ENCODE data around the gene CRACDL.

Gene CRACDL

DNA sequence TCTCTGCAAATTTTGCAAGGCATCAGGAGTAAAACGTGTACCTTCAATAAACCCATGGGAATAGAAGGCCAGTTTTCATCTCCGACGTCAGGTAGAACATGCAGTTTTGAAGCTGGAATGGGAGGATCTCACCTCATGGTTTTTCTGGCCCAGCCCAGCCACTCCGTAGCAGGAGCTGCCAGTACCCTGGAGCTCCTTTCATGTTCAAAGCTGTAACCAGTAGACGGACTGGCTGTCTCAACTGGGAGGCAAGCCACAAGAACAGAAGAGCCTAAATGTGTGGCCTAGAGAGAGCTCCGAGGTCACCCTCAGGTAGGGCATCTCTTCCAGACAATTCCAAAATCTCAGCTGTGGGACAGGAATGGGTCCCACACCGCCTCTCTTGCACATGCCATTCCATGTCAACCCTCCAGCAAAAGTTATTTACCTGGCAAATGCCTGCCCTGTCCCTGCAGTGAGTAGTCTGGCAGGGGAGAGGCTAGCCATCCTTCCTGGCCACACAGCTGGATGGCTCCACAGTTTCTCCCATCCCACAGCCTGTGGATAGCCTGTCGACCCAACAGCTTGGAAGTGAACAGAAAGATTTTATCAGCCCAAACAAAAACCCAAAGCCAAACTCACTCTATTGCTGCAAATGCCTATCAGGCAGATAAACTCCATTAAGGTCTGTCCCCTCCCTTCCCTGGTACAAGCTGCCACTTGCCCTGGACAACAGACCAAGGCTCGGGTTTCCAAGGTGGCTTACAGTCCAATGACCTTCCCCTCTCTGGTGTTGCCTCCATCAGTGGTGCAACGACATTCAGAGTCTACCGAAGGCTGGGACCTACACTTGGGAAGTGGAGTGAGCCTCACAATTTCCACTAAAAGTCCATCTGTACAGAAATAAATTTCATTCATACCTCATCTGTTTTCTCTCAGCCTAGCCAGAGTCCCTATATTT lies 27.8 kb downstream of the CRACDL start:
- H3K36me3 ChIP-seq (ENCODE audit: control insufficient read depth, low read length), result no peaks in the 10 kb centered on the region
- TF ChIP-seq, protein P1, sequence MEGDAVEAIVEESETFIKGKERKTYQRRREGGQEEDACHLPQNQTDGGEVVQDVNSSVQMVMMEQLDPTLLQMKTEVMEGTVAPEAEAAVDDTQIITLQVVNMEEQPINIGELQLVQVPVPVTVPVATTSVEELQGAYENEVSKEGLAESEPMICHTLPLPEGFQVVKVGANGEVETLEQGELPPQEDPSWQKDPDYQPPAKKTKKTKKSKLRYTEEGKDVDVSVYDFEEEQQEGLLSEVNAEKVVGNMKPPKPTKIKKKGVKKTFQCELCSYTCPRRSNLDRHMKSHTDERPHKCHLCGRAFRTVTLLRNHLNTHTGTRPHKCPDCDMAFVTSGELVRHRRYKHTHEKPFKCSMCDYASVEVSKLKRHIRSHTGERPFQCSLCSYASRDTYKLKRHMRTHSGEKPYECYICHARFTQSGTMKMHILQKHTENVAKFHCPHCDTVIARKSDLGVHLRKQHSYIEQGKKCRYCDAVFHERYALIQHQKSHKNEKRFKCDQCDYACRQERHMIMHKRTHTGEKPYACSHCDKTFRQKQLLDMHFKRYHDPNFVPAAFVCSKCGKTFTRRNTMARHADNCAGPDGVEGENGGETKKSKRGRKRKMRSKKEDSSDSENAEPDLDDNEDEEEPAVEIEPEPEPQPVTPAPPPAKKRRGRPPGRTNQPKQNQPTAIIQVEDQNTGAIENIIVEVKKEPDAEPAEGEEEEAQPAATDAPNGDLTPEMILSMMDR (IDR thresholded peaks at IDR 0.05; ENCODE audit: low read depth, low read length, poor library complexity, severe bottlenecking), result no peak
- TF ChIP-seq EZH2phosphoT487 (IDR thresholded peaks at IDR 0.05; ENCODE audit: borderline replicate concordance, low read length), result no peak
- no peak overlapping the region for H3K27ac ChIP-seq (ENCODE audit: low read depth, low read length)
- no peaks in the 10 kb centered on the region for H3F3A ChIP-seq (ENCODE audit: control insufficient read depth, insufficient read depth)
- peaks cover 19% of the 10 kb centered on the region for H3K4me1 ChIP-seq (ENCODE audit: control insufficient read depth, low read length)
- no peaks in the 10 kb centered on the region for H3K9me2 ChIP-seq (replicated peaks; ENCODE audit: control insufficient read depth, low read length)
- no peaks in the 10 kb centered on the region for H3K79me2 ChIP-seq (ENCODE audit: control insufficient read depth, low read length)
- peaks cover 11% of the 10 kb centered on the region; the same call in 1 of the 2 replicates for H3K27me3 ChIP-seq (ENCODE audit: control insufficient read depth, low read length)
- no peak overlapping the region for H3K4me3 ChIP-seq (ENCODE audit: low read length)
- no peaks in the 10 kb centered on the region for H4K20me1 ChIP-seq (ENCODE audit: control insufficient read depth, insufficient read depth, low read depth, low read length)
- H3K4me2 ChIP-seq (ENCODE audit: low read length), result peak overlapping the region; percentile 44
- no peaks in the 10 kb centered on the region for H3K9me3 ChIP-seq (ENCODE audit: control insufficient read depth, insufficient read depth, low read length)

GRCh38 chr2:98907385-98907784 lies 28.6 kb downstream of the CRACDL start:
- TF ChIP-seq, protein P1 (IDR thresholded peaks at IDR 0.05; ENCODE audit: low read depth, low read length, poor library complexity, severe bottlenecking), result no peak
- TF ChIP-seq EZH2phosphoT487 (IDR thresholded peaks at IDR 0.05; ENCODE audit: borderline replicate concordance, low read length), result no peak
- no peaks in the 10 kb centered on the region for H3K9me3 ChIP-seq (ENCODE audit: control insufficient read depth, insufficient read depth, low read length)
- H3K4me1 ChIP-seq (ENCODE audit: control insufficient read depth, low read length), result peaks cover 19% of the 10 kb centered on the region
- H3F3A ChIP-seq (ENCODE audit: control insufficient read depth, insufficient read depth), result no peaks in the 10 kb centered on the region
- no peaks in the 10 kb centered on the region for H3K36me3 ChIP-seq (ENCODE audit: control insufficient read depth, low read length)
- H3K4me2 ChIP-seq (ENCODE audit: low read length), result no peak overlapping the region
- peaks cover 11% of the 10 kb centered on the region; the same call in 1 of the 2 replicates for H3K27me3 ChIP-seq (ENCODE audit: control insufficient read depth, low read length)
- no peak overlapping the region for H3K4me3 ChIP-seq (ENCODE audit: low read length)
- no peaks in the 10 kb centered on the region for H3K79me2 ChIP-seq (ENCODE audit: control insufficient read depth, low read length)
- no peaks in the 10 kb centered on the region for H4K20me1 ChIP-seq (ENCODE audit: control insufficient read depth, insufficient read depth, low read depth, low read length)
- H3K27ac ChIP-seq (ENCODE audit: low read depth, low read length), result no peak overlapping the region
- no peaks in the 10 kb centered on the region for H3K9me2 ChIP-seq (replicated peaks; ENCODE audit: control insufficient read depth, low read length)

- H3K9me3 ChIP-seq (ENCODE audit: control insufficient read depth, insufficient read depth, low read length), result no peaks in the 10 kb centered on the region
- H3K4me3 ChIP-seq (ENCODE audit: low read length), result no peak overlapping the region
- H3K27me3 ChIP-seq (ENCODE audit: control insufficient read depth, low read length), result peaks cover 5% of the 10 kb centered on the region; the same call in 1 of the 2 replicates
- no peaks in the 10 kb centered on the region for H4K20me1 ChIP-seq (ENCODE audit: control insufficient read depth, insufficient read depth, low read depth, low read length)
- TF ChIP-seq, protein P1 (IDR thresholded peaks at IDR 0.05; ENCODE audit: low read depth, low read length, poor library complexity, severe bottlenecking), result no peak
- no peak for TF ChIP-seq EZH2phosphoT487 (IDR thresholded peaks at IDR 0.05; ENCODE audit: borderline replicate concordance, low read length)
- no peak overlapping the region for H3K27ac ChIP-seq (ENCODE audit: low read depth, low read length)
- no peaks in the 10 kb centered on the region for H3K36me3 ChIP-seq (ENCODE audit: control insufficient read depth, low read length)
- no peak overlapping the region for H3K4me2 ChIP-seq (ENCODE audit: low read length)
- H3K79me2 ChIP-seq (ENCODE audit: control insufficient read depth, low read length), result no peaks in the 10 kb centered on the region
- no peaks in the 10 kb centered on the region for H3K9me2 ChIP-seq (replicated peaks; ENCODE audit: control insufficient read depth, low read length)
- no peaks in the 10 kb centered on the region for H3F3A ChIP-seq (ENCODE audit: control insufficient read depth, insufficient read depth)
- peaks cover 8% of the 10 kb centered on the region for H3K4me1 ChIP-seq (ENCODE audit: control insufficient read depth, low read length)
Measured at GRCh38 chr2:98903767-98904485, 32.1 kb downstream of the CRACDL start.

Data from DOHH2 (cell line).